Ectodermal cell (in vitro differentiated cells): ENCODE results near the gene SMARCA4. TPM values are rescaled to one million over a fixed set of nuclear protein-coding genes. Genes with fewer than 3 reads are reported as not detected.

Source experiments
- H3K27ac ChIP-seq: 2 replicates; pipeline ENCODE4 v1.7.0; 2013; ENCODE audit warnings: mild to moderate bottlenecking, low read depth, low read length; ENCODE audit not compliant: insufficient read depth, poor library complexity, severe bottlenecking
- H3K27me3 ChIP-seq: 2 replicates; pipeline ENCODE4 v1.7.0; 2013; ENCODE audit warnings: mild to moderate bottlenecking, low read length; ENCODE audit not compliant: insufficient read depth, control insufficient read depth, poor library complexity, severe bottlenecking
- H3K36me3 ChIP-seq: one replicate; pipeline ENCODE4 v1.7.0; 2013; ENCODE audit warnings: low read length; ENCODE audit not compliant: control insufficient read depth, insufficient read depth
- H3K4me1 ChIP-seq: one replicate; pipeline ENCODE4 v1.7.0; 2013; ENCODE audit warnings: low read length; ENCODE audit not compliant: control insufficient read depth, insufficient read depth
- H3K4me3 ChIP-seq: 2 replicates; pipeline ENCODE4 v1.7.0; 2013; ENCODE audit warnings: low read depth, low read length, control low read depth; ENCODE audit not compliant: insufficient read depth
- H3K9me3 ChIP-seq: 2 replicates; pipeline ENCODE4 v1.7.0; 2013; ENCODE audit warnings: mild to moderate bottlenecking, low read length, moderate library complexity; ENCODE audit not compliant: control insufficient read depth
- WGBS, 2 experiments: methylation state at CpG; one replicate each; pipeline ENCODE4 v1.1.7; 2013; ENCODE audit warnings: missing lambda C conversion rate in 2 of 2; 5-methylcytosine and 5-hydroxymethylcytosine counted together
- polyA plus RNA-seq, 4 experiments: library from polyadenylated mRNA; stranded (reverse); fragments of 50-300 nt; gene quantifications; one replicate each; pipeline ENCODE4 v1.2.3, GENCODE V29; 2013

SMARCA4 gene
- polyA plus RNA-seq (2013, experiment 1 of 4): 372 TPM
- polyA plus RNA-seq (2013, experiment 2 of 4): 392 TPM
- polyA plus RNA-seq (2013, experiment 3 of 4): 276 TPM
- 288 TPM for polyA plus RNA-seq (2013, experiment 4 of 4)

GRCh38 chr19:10960314-10961072 is at the start of gene SMARCA4:
SMARCA4 (plus strand) TSS chr19:10961030; CDS start chr19:10984152, 23,122 bp downstream.
- peak within 1 kb of the TSS; percentile 97 for H3K27ac ChIP-seq
- H3K9me3 ChIP-seq: no peaks in the 10 kb centered on the region
- no peaks in the 10 kb centered on the region for H3K36me3 ChIP-seq
- 2% methylated on average over 100 of the region's 100 CpGs for WGBS, 2 experiments
- H3K27me3 ChIP-seq: no peaks in the 10 kb centered on the region
- H3K4me3 ChIP-seq: peak within 1 kb of the TSS; percentile 90
- peaks cover 6% of the 10 kb centered on the region for H3K4me1 ChIP-seq

- Histone ChIP-seq H3K9me3 (no peaks in the 10 kb centered on the region), H3K27ac (no peak overlapping the region), H3K4me1 (no peaks in the 10 kb centered on the region), H3K36me3 (peaks cover 34% of the 10 kb centered on the region), H3K27me3 (no peaks in the 10 kb centered on the region), H3K4me3 (no peak overlapping the region)
- WGBS, 2 experiments: 94% methylated on average over 31 of the region's 31 CpGs
Measured at GRCh38 chr19:10911579-10912363, 49.1 kb upstream of the SMARCA4 start.

GRCh38 chr19:10912619-10913018 is 48.2 kb upstream of the SMARCA4 start:
- H3K36me3 ChIP-seq: peaks cover 34% of the 10 kb centered on the region
- no peak overlapping the region for H3K27ac ChIP-seq
- no peaks in the 10 kb centered on the region for H3K9me3 ChIP-seq
- WGBS, 2 experiments: 94 to 95% methylated on average over 18 of the region's 18 CpGs
- H3K4me3 ChIP-seq: no peak overlapping the region
- H3K27me3 ChIP-seq: no peaks in the 10 kb centered on the region
- no peaks in the 10 kb centered on the region for H3K4me1 ChIP-seq

- Histone ChIP-seq H3K4me3 (no peak overlapping the region), H3K4me1 (no peaks in the 10 kb centered on the region), H3K27me3 (no peaks in the 10 kb centered on the region), H3K9me3 (no peaks in the 10 kb centered on the region), H3K36me3 (peaks cover 32% of the 10 kb centered on the region), H3K27ac (no peak overlapping the region)
- WGBS, 2 experiments: 95 to 96% methylated on average over 24 of the region's 24 CpGs
Measured at GRCh38 chr19:10913716-10914340, 47.0 kb upstream of the SMARCA4 start.

- H3K4me1 ChIP-seq: no peaks in the 10 kb centered on the region
- no peak overlapping the region for H3K4me3 ChIP-seq
- H3K27ac ChIP-seq: no peak overlapping the region
- peaks cover 31% of the 10 kb centered on the region for H3K36me3 ChIP-seq
- no peaks in the 10 kb centered on the region for H3K9me3 ChIP-seq
- WGBS, 2 experiments: 95% methylated on average over 19 of the region's 19 CpGs
- no peaks in the 10 kb centered on the region for H3K27me3 ChIP-seq
Measured at GRCh38 chr19:10915130-10916091, 45.4 kb upstream of the SMARCA4 start.

GRCh38 chr19:10916602-10917001 is 44.2 kb upstream of the SMARCA4 start:
- H3K4me3 ChIP-seq: no peak overlapping the region
- H3K27ac ChIP-seq: no peak overlapping the region
- no peaks in the 10 kb centered on the region for H3K4me1 ChIP-seq
- H3K36me3 ChIP-seq: peaks cover 31% of the 10 kb centered on the region
- WGBS, 2 experiments: 96 to 98% methylated on average over 6 of the region's 6 CpGs
- H3K27me3 ChIP-seq: no peaks in the 10 kb centered on the region
- no peaks in the 10 kb centered on the region for H3K9me3 ChIP-seq

- Histone ChIP-seq H3K9me3 (no peaks in the 10 kb centered on the region), H3K36me3 (peaks cover 26% of the 10 kb centered on the region), H3K4me3 (no peak overlapping the region), H3K27ac (no peak overlapping the region), H3K27me3 (no peaks in the 10 kb centered on the region), H3K4me1 (no peaks in the 10 kb centered on the region)
- 90% methylated on average over 11 of the region's 11 CpGs for WGBS, 2 experiments
Measured at GRCh38 chr19:10918359-10918758, 42.5 kb upstream of the SMARCA4 start.

GRCh38 chr19:10919352-10920287 is 41.2 kb upstream of the SMARCA4 start:
- no peaks in the 10 kb centered on the region for H3K27me3 ChIP-seq
- H3K36me3 ChIP-seq: peaks cover 24% of the 10 kb centered on the region
- H3K4me3 ChIP-seq: no peak overlapping the region
- H3K27ac ChIP-seq: no peak overlapping the region
- WGBS, 2 experiments: 94% methylated on average over 26 of the region's 26 CpGs
- no peaks in the 10 kb centered on the region for H3K9me3 ChIP-seq
- H3K4me1 ChIP-seq: no peaks in the 10 kb centered on the region

GRCh38 chr19:10920288-10920655 is 40.6 kb upstream of the SMARCA4 start:
- no peak overlapping the region for H3K27ac ChIP-seq
- no peaks in the 10 kb centered on the region for H3K9me3 ChIP-seq
- no peaks in the 10 kb centered on the region for H3K27me3 ChIP-seq
- WGBS, 2 experiments: 97 to 99% methylated on average over 10 of the region's 10 CpGs
- peaks cover 24% of the 10 kb centered on the region for H3K36me3 ChIP-seq
- no peaks in the 10 kb centered on the region for H3K4me1 ChIP-seq
- no peak overlapping the region for H3K4me3 ChIP-seq
